Suprapubic skin (tissue), 4 donors: ENCODE measurements around the gene TBC1D1.

Source experiments
- CTCF ChIP-seq, 2 donors: fragments of 200-600 bp in 1 of 2; fragments of 450-650 bp in 1 of 2; sonication (generic) in 1 of 2; IDR thresholded peaks; one replicate each; pipeline ENCODE4 v1.5.1; 2016 to 2019; ENCODE audit warnings: antibody characterized with exemption in 2 of 2, mild to moderate bottlenecking in 1 of 2, moderate library complexity in 1 of 2
- POLR2A ChIP-seq, 2 donors: fragments of 450-650 bp; IDR thresholded peaks; one replicate each; pipeline ENCODE4 v1.6.1; 2017; ENCODE audit warnings: antibody characterized with exemption in 2 of 2, mild to moderate bottlenecking in 2 of 2, moderate library complexity in 2 of 2
- POLR2AphosphoS5 ChIP-seq, 3 donors: sonication (generic); formaldehyde crosslinking; IDR thresholded peaks; one replicate each; pipeline ENCODE4 v1.6.1; 2017; ENCODE audit warnings: antibody characterized with exemption in 3 of 3

- TF ChIP-seq CTCF (IDR thresholded peaks at IDR 0.05) (no peak), POLR2A (IDR thresholded peaks at IDR 0.05) (no peak), POLR2AphosphoS5 (IDR thresholded peaks at IDR 0.05) (no peak)
Observed at GRCh38 chr4:38091636-38092035, 200.8 kb downstream of the TBC1D1 start.
